Chondrocyte (in vitro differentiated cells): ENCODE results near the gene CCDC142. TPM values are rescaled to one million over a fixed set of nuclear protein-coding genes. Genes with fewer than 3 reads are reported as not detected.

Experiments used
- DNase-seq: peaks from one replicate; pipeline ENCODE4 v3.0.0; 2021; ENCODE audit warnings: mixed read lengths, low spot score
- H3K27ac Mint-ChIP-seq: one replicate; pipeline ENCODE4 v1.8.0; 2021; ENCODE audit warnings: mild to moderate bottlenecking, moderate library complexity, mixed read lengths; ENCODE audit not compliant: unreplicated experiment
- H3K27me3 Mint-ChIP-seq: 2 replicates; pipeline ENCODE4 v1.8.0; 2021; ENCODE audit warnings: low read depth, mixed read lengths
- H3K36me3 Mint-ChIP-seq: 2 replicates; pipeline ENCODE4 v1.8.0; 2021; ENCODE audit warnings: low read depth, mixed read lengths
- H3K4me1 Mint-ChIP-seq: 2 replicates; pipeline ENCODE4 v1.8.0; 2021; ENCODE audit warnings: low read depth, mild to moderate bottlenecking, mixed read lengths
- H3K4me3 Mint-ChIP-seq: one replicate; pipeline ENCODE4 v1.8.0; 2021; ENCODE audit warnings: mild to moderate bottlenecking, moderate library complexity, mixed read lengths; ENCODE audit not compliant: unreplicated experiment
- H3K9me3 Mint-ChIP-seq: 2 replicates; pipeline ENCODE4 v1.8.0; 2021; ENCODE audit warnings: low read depth, mixed read lengths
- total RNA-seq: library from RNA; stranded (reverse); gene quantifications from 3 replicates; pipeline ENCODE4 v1.2.1, GENCODE V29; 2021
- TF ChIP-seq, protein P1 (sequence below): fragments of 200-600 bp; sonication (generic); IDR thresholded peaks from 2 replicates; pipeline ENCODE4 v1.5.0; 2021; ENCODE audit warnings: antibody characterized with exemption, mild to moderate bottlenecking, moderate library complexity

CCDC142 gene
- total RNA-seq, 1 donor from 2014 or later = 12.7 TPM

DNA sequence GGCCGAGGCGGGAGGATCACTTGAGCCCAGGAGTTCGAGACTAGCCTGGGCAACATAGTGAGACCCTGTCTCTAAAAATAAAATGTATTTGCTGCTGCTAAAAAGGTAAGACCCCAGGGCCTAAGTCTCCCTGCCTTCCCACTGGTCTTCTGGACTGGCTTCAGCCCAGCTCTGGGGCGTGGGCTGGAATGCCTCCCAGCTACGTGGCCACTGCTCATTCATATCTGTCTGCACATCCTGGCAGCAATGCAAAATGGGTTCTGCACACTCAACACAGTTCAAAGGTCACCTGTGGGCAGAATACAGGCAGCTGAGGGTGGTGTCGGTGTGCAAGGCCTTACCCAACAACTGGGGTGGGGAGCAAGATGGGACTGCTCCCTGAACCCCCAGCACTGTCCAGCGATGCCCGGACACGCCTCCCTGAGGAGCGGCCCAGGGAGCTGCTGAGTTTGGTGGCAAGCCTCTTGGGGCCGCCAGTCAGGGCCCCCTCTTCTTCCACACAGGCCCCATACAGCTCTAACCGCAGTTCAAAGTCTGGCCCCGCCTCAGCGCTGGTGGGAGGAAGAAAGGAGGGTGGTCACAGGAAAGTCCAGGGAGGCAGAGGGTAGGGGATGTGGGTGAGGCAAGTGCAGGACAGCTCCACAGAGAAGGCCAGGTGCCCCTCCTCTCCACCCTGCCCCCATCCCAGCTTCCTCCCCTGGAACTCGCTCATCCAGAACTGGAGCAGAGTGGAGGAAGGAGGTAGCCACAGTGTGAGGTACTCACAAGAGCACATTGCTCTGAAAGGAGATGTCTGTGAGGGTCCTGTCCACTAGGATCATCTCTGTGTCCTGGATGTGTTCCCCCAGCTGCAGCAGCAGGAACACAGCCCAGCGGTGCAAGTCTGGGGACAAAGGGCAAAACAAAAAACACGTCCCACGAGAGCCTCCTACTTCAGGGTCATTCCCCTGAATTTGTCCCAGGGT lies 53.0 kb downstream of the CCDC142 start:
- Mint-ChIP-seq H3K4me1 (no peaks in the 10 kb centered on the region), H3K9me3 (no peaks in the 10 kb centered on the region), H3K27ac (no peak overlapping the region), H3K36me3 (peaks cover 36% of the 10 kb centered on the region), H3K4me3 (no peak overlapping the region), H3K27me3 (no peaks in the 10 kb centered on the region)
- TF ChIP-seq, protein P1, sequence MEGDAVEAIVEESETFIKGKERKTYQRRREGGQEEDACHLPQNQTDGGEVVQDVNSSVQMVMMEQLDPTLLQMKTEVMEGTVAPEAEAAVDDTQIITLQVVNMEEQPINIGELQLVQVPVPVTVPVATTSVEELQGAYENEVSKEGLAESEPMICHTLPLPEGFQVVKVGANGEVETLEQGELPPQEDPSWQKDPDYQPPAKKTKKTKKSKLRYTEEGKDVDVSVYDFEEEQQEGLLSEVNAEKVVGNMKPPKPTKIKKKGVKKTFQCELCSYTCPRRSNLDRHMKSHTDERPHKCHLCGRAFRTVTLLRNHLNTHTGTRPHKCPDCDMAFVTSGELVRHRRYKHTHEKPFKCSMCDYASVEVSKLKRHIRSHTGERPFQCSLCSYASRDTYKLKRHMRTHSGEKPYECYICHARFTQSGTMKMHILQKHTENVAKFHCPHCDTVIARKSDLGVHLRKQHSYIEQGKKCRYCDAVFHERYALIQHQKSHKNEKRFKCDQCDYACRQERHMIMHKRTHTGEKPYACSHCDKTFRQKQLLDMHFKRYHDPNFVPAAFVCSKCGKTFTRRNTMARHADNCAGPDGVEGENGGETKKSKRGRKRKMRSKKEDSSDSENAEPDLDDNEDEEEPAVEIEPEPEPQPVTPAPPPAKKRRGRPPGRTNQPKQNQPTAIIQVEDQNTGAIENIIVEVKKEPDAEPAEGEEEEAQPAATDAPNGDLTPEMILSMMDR = no peak
- DNase-seq = no peak

DNA sequence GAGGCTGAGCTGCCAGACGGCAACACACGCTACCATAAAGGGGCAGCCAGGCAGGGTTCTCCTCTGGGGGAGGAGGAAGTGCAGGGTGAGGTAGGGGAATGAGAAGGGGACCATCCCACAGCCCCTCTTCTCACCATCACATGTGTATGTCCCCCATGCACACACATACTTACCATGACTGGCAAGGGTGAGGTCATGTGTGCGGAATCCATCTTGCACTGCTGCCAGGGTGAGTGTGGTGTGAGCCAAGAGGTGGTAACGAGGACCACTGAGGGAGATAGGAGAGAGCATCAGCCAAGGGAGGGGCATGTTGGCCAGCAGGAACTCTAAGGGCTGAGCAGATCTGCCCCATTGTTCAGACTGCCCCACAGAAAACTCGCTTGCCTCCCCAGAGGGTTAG lies 54.1 kb downstream of the CCDC142 start:
- DNase-seq = no peak
- H3K27ac Mint-ChIP-seq = no peak overlapping the region
- H3K4me3 Mint-ChIP-seq = no peak overlapping the region
- H3K9me3 Mint-ChIP-seq = no peaks in the 10 kb centered on the region
- TF ChIP-seq, protein P1 = no peak
- H3K27me3 Mint-ChIP-seq = no peaks in the 10 kb centered on the region
- H3K4me1 Mint-ChIP-seq = no peaks in the 10 kb centered on the region
- peaks cover 36% of the 10 kb centered on the region for H3K36me3 Mint-ChIP-seq

DNA sequence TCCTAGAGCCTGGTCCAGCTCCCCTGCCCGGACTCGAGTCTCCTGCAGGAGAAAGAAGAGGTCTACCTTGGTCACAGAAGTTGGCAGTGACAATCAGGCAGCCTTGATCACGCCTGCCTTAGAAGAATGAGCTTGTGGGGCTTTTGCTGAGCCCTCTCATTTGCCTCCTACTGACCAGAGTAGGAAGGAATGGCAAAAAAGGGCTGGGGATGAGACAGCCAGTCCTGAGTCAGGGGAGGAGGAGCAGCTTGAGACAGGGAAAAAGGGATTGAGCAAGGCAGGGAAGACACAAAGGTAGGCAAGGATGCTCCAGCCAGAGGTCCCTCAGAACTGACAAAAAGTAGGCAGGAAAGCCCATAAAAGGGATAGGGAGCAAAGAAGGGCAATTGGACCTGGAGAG lies 55.2 kb downstream of the CCDC142 start:
- DNase-seq = no peak
- TF ChIP-seq, protein P1 = no peak
- Mint-ChIP-seq H3K4me1 (no peaks in the 10 kb centered on the region), H3K36me3 (peaks cover 36% of the 10 kb centered on the region), H3K9me3 (no peaks in the 10 kb centered on the region), H3K4me3 (no peak overlapping the region), H3K27me3 (no peaks in the 10 kb centered on the region), H3K27ac (no peak overlapping the region)

DNA sequence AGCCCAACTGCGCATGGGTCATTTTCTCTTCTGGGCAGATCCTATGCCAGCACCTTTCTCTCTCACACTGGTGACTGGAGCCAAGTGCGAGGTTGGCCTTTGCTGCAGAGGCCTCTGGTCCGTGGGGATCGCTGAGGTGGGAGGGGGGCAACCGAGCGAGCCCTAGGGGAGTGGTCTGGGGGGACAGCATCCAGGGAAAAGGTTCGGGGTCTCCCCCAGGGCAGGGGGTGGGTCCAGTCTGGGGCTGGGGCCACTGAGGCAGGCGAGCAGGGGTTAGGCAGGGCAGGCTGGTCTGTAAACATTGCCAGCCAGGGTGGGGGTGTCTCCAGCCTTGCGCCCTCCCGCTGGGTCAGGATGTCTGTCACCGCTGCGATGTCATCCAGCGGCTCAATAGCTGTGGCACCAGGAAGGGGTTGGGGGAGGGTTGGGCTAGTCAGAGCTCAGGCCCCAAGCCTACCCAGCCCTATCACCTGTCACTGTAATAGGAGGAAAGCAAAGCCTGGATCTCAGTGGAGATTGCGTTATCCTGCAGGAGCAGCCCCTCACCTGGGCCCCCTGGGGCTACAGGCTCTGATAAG lies 56.5 kb downstream of the CCDC142 start:
- H3K4me3 Mint-ChIP-seq = no peak overlapping the region
- H3K9me3 Mint-ChIP-seq = no peaks in the 10 kb centered on the region
- H3K36me3 Mint-ChIP-seq = peaks cover 32% of the 10 kb centered on the region
- TF ChIP-seq, protein P1 = no peak
- no peak for DNase-seq
- H3K4me1 Mint-ChIP-seq = peaks cover 8% of the 10 kb centered on the region
- H3K27me3 Mint-ChIP-seq = no peaks in the 10 kb centered on the region
- no peak overlapping the region for H3K27ac Mint-ChIP-seq

DNA sequence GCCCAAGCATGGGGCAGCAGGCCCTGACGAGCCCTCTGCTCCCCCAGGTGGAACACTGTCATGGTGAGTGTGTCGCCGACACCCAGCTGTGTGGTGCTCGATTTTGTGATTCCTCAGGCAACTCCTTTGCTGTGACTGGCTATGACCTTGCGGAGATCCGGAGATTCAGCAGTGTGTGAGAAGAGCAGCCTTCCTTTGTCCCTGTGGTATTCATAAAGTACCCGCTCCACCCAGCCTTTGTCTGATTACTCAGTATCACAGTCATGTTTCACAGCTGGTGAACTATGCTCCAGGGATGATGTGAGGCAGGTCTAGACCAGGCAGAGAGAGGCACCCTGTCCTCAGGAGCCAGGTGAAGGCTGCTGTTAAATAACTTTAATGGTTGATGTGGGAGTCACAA lies 57.3 kb downstream of the CCDC142 start:
- Mint-ChIP-seq H3K36me3 (peaks cover 30% of the 10 kb centered on the region), H3K27ac (no peak overlapping the region), H3K9me3 (no peaks in the 10 kb centered on the region), H3K4me1 (peaks cover 12% of the 10 kb centered on the region), H3K27me3 (no peaks in the 10 kb centered on the region), H3K4me3 (no peak overlapping the region)
- TF ChIP-seq, protein P1 = no peak
- no peak for DNase-seq
